SK-N-SH (cell line): ENCODE results near the gene CENPP. TPM values are rescaled to one million over a fixed set of nuclear protein-coding genes. Genes with fewer than 3 reads are reported as not detected.

Experiments used
- CTCF ChIA-PET: fragments of 300-600, 350-600 bp; formaldehyde crosslinking; extraction: SDS; loops from one replicate; lab custom pipeline; 2021; lab: Yijun Ruan, JAX
- POLR2A ChIA-PET: fragments of 350-600 bp; sonication (Branson Sonifier 250); formaldehyde crosslinking; extraction: SDS; loops from one replicate; lab custom pipeline; 2020; ENCODE audit warnings: antibody characterized with exemption, inconsistent platforms; lab: Yijun Ruan, JAX
- DNase-seq: peaks from one replicate; pipeline ENCODE4 v3.0.0; 2012
- H2AFZ ChIP-seq: fragments of 200-600 bp; sonication (generic); 2 replicates; pipeline ENCODE4 v1.8.1; 2016; ENCODE audit warnings: antibody characterized with exemption, mild to moderate bottlenecking, low read depth
- H3F3A ChIP-seq: fragments of 200-600 bp; sonication (generic); replicated peaks from 2 replicates; pipeline ENCODE3; 2016; ENCODE audit warnings: antibody characterized with exemption, mild to moderate bottlenecking; ENCODE audit not compliant: insufficient read depth
- H3K27ac ChIP-seq, 2 experiments: fragments of 200-500 bp in 1 of 2; fragments of 200-600 bp in 1 of 2; sonication (Bioruptor generic) in 1 of 2; sonication (generic), shearing (Covaris generic) in 1 of 2; 2 replicates each; pipeline versions ENCODE4 v1.5.1 to v1.6.1; 2014 to 2016; ENCODE audit warnings: low read depth in 2 of 2, inconsistent platforms in 1 of 2, low read length in 1 of 2, mild to moderate bottlenecking in 1 of 2, mixed read lengths in 1 of 2
- H3K27me3 ChIP-seq: fragments of 200-600 bp; sonication (generic), shearing (Covaris generic); 2 replicates; pipeline ENCODE4 v1.6.1; 2016; ENCODE audit warnings: mixed run types; ENCODE audit not compliant: insufficient read depth
- H3K36me3 ChIP-seq, 2 experiments: fragments of 200-500 bp in 1 of 2; fragments of 200-600 bp in 1 of 2; sonication (Bioruptor generic) in 1 of 2; sonication (generic) in 1 of 2; replicated peaks in 1 of 2; 2 replicates each; pipeline versions ENCODE3 to v1.5.1; 2014 to 2016; ENCODE audit warnings: low read length in 1 of 2, mild to moderate bottlenecking in 1 of 2; ENCODE audit not compliant: insufficient read depth in 2 of 2, control insufficient read depth in 1 of 2
- H3K4me1 ChIP-seq, 2 experiments: fragments of 200-500 bp in 1 of 2; fragments of 200-600 bp in 1 of 2; sonication (Bioruptor generic) in 1 of 2; sonication (generic), shearing (Covaris generic) in 1 of 2; 2 replicates each; pipeline versions ENCODE4 v1.5.1 to v1.6.1; 2014 to 2016; ENCODE audit warnings: low read depth in 1 of 2, low read length in 1 of 2, mixed run types in 1 of 2; ENCODE audit not compliant: insufficient read depth in 2 of 2, control insufficient read depth in 1 of 2
- H3K4me2 ChIP-seq: fragments of 200-600 bp; sonication (generic), shearing (Covaris generic); 2 replicates; pipeline ENCODE4 v1.6.1; 2017; ENCODE audit warnings: mixed run types
- H3K4me3 ChIP-seq, 2 experiments: fragments of 200-500 bp in 1 of 2; fragments of 200-600 bp in 1 of 2; sonication (Bioruptor generic) in 1 of 2; sonication (generic), shearing (Covaris generic) in 1 of 2; 2 replicates each; pipeline versions ENCODE4 v1.5.1 to v1.8.1; 2014 to 2016; ENCODE audit warnings: low read depth in 2 of 2, inconsistent platforms in 1 of 2, low read length in 1 of 2, mild to moderate bottlenecking in 1 of 2, mixed read lengths in 1 of 2, moderate library complexity in 1 of 2
- H3K79me2 ChIP-seq: fragments of 200-600 bp; sonication (generic); 2 replicates; pipeline ENCODE4 v1.8.1; 2017; ENCODE audit warnings: mild to moderate bottlenecking; ENCODE audit not compliant: insufficient read depth
- H3K9ac ChIP-seq: fragments of 200-600 bp; sonication (generic); 2 replicates; pipeline ENCODE4 v1.6.1; 2017; ENCODE audit warnings: mixed run types
- H3K9me2 ChIP-seq: fragments of 200-600 bp; sonication (generic); 2 replicates; pipeline ENCODE4 v1.6.1; 2017; ENCODE audit warnings: mixed run types
- H3K9me3 ChIP-seq: fragments of 200-600 bp; sonication (generic); 2 replicates; pipeline ENCODE4 v1.6.1; 2017; ENCODE audit warnings: mixed run types, mild to moderate bottlenecking, moderate library complexity
- H4K20me1 ChIP-seq: fragments of 200-600 bp; sonication (generic); 2 replicates; pipeline ENCODE4 v1.6.1; 2017; ENCODE audit warnings: mild to moderate bottlenecking, mixed run types; ENCODE audit not compliant: insufficient read depth
- CHD2 ChIP-seq: fragments of 150-350 bp; IDR thresholded peaks from 2 replicates; pipeline ENCODE4 v1.6.1; 2018; ENCODE audit warnings: low read length; ENCODE audit not compliant: partially characterized antibody
- ELF1 ChIP-seq: IDR thresholded peaks from 2 replicates; pipeline ENCODE4 v1.4.0; 2012
- EP300 ChIP-seq, 2 experiments: IDR thresholded peaks; 2 replicates each; pipeline versions ENCODE4 v1.4.0 to v1.6.1; 2012; ENCODE audit warnings: borderline replicate concordance in 1 of 2, low read depth in 1 of 2, low read length in 1 of 2
- FOXM1 ChIP-seq: IDR thresholded peaks from 2 replicates; pipeline ENCODE4 v1.4.0; 2012; ENCODE audit warnings: low read depth, mild to moderate bottlenecking
- GABPA ChIP-seq: IDR thresholded peaks from 2 replicates; pipeline ENCODE4 v1.4.0; 2012; ENCODE audit warnings: low read depth, mild to moderate bottlenecking
- GATA2 ChIP-seq: sonication (generic); formaldehyde crosslinking; IDR thresholded peaks from 2 replicates; pipeline ENCODE4 v1.5.0; 2020; ENCODE audit warnings: mild to moderate bottlenecking, missing genetic modification reagents
- JUND ChIP-seq: IDR thresholded peaks from 2 replicates; pipeline ENCODE4 v1.4.0; 2012
- MEF2A ChIP-seq: IDR thresholded peaks from 2 replicates; pipeline ENCODE4 v1.4.0; 2012; ENCODE audit warnings: low read depth, borderline replicate concordance
- MXI1 ChIP-seq: IDR thresholded peaks from 2 replicates; pipeline ENCODE4 v1.6.1; 2012; ENCODE audit warnings: mild to moderate bottlenecking, low read depth, low read length, improper control_type of control experiment
- RFX5 ChIP-seq: IDR thresholded peaks from 2 replicates; pipeline ENCODE4 v1.6.1; 2012; ENCODE audit warnings: mild to moderate bottlenecking, improper control_type of control experiment, low read length
- TAF1 ChIP-seq: IDR thresholded peaks from 2 replicates; pipeline ENCODE4 v1.6.1; 2012; ENCODE audit warnings: low read depth, mild to moderate bottlenecking, low read length, moderate library complexity, borderline replicate concordance
- TEAD4 ChIP-seq: IDR thresholded peaks from 2 replicates; pipeline ENCODE4 v1.4.0; 2012; ENCODE audit warnings: mild to moderate bottlenecking, borderline replicate concordance; ENCODE audit not compliant: insufficient read depth
- WGBS: methylation state at CpG from one replicate; pipeline ENCODE4 v1.1.6; 2017; ENCODE audit warnings: low lambda C conversion rate; 5-methylcytosine and 5-hydroxymethylcytosine counted together
- polyA plus RNA-seq, 3 experiments: library from polyadenylated mRNA; depleted of rRNA; stranded (reverse); fragments of >200 nt; gene quantifications; 2 replicates each; pipeline ENCODE4 v1.2.3, GENCODE V29; 2012
- TF ChIP-seq, protein P1 (sequence below): fragments of 150-350 bp; IDR thresholded peaks from 2 replicates; pipeline ENCODE4 v1.6.1; 2017; ENCODE audit warnings: antibody characterized with exemption, low read length, low read depth, borderline replicate concordance
- TF ChIP-seq, protein P2 (sequence below): fragments of 150-350 bp; IDR thresholded peaks from 2 replicates; pipeline ENCODE4 v1.6.1; 2016; ENCODE audit warnings: mild to moderate bottlenecking, low read depth, low read length

The CENPP gene
- polyA plus RNA-seq, 1 of the 3 experiments (the other 2 are of a cell fraction) = 1.3 TPM

DNA sequence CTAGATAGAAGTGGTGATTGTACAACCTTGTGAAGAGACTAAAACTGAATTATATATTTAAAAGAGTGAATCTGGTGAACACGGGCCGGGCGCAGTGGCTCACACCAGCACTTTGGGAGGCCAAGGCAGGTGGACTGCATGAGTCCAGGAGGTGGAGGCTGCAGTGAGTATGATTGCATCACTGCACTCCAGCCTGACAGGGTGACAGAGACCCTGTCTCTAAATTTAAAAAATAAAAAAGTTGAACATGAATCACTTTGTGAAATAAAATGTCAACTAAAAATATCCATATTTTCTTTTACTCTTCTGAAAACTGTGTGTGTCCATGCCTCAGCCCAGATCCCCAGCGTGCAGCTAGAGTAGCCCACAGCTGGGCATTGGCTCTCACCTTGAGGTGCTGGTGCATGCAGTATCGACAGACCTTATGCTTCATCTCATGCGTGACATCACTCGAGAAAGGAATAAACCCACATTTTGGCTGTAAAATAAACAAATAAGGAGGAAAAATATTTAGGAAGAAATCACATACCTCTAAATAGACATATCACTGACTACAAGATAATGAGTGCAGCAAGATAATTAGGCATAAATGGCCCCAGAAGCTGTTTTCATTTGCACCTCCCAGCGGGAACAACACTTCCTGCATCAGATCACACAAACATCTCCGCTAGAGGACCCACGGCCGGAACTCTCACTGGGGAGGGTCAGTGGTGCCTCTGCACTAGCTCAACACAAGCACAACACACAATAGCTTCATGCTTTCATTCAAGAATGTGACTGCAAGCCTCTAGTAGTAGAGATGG lies 322.1 kb downstream of the CENPP start:
- ChIA-PET CTCF (interaction anchor here (0.9 to 2.0 kb wide), 8 partner anchors 10 to 315 kb away, joined by 3 to 13 read pairs (median 4); partner anchors contain the start of gene IPPK), POLR2A (no interaction called here)
- TF ChIP-seq TEAD4 (no peak), FOXM1 (no peak), MXI1 (no peak), MEF2A (no peak), GATA2 (CRISPR knock-in tag) (no peak), GABPA (no peak), JUND (no peak), EP300 (IDR thresholded peaks at IDR 0.05; ENCODE audit: borderline replicate concordance in 1 of 2, low read depth in 1 of 2, low read length in 1 of 2) (no peak), TAF1 (no peak)
- TF ChIP-seq, protein P1, sequence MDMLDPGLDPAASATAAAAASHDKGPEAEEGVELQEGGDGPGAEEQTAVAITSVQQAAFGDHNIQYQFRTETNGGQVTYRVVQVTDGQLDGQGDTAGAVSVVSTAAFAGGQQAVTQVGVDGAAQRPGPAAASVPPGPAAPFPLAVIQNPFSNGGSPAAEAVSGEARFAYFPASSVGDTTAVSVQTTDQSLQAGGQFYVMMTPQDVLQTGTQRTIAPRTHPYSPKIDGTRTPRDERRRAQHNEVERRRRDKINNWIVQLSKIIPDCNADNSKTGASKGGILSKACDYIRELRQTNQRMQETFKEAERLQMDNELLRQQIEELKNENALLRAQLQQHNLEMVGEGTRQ = no peak
- TF ChIP-seq, protein P2, sequence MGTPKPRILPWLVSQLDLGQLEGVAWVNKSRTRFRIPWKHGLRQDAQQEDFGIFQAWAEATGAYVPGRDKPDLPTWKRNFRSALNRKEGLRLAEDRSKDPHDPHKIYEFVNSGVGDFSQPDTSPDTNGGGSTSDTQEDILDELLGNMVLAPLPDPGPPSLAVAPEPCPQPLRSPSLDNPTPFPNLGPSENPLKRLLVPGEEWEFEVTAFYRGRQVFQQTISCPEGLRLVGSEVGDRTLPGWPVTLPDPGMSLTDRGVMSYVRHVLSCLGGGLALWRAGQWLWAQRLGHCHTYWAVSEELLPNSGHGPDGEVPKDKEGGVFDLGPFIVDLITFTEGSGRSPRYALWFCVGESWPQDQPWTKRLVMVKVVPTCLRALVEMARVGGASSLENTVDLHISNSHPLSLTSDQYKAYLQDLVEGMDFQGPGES = no peak
- no peaks in the 10 kb centered on the region for H3K9me3 ChIP-seq
- H3F3A ChIP-seq = no peaks in the 10 kb centered on the region
- peaks cover 22% of the 10 kb centered on the region; the same call in 1 of the 2 replicates for H3K79me2 ChIP-seq
- DNase-seq = no peak
- peak overlapping the region in 1 of 2 experiments; percentile 80; a peak in 2 of 4 replicates for H3K27ac ChIP-seq
- no peak overlapping the region for H3K4me2 ChIP-seq
- H3K36me3 ChIP-seq = peaks cover 50 to 65% of the 10 kb centered on the region in 2 experiments
- no peak overlapping the region for H3K4me3 ChIP-seq
- no peaks in the 10 kb centered on the region for H3K9me2 ChIP-seq
- 96% methylated on average over 11 of the region's 11 CpGs for WGBS
- H2AFZ ChIP-seq = no peak overlapping the region
- H4K20me1 ChIP-seq = no peaks in the 10 kb centered on the region
- no peaks in the 10 kb centered on the region for H3K27me3 ChIP-seq
- H3K9ac ChIP-seq = no peak overlapping the region
- peaks cover 0 to 39% of the 10 kb centered on the region in 2 experiments; a peak in 1 of 4 replicates for H3K4me1 ChIP-seq

GRCh38 chr9:92648474-92648971 lies 322.8 kb downstream of the CENPP start:
- no peaks in the 10 kb centered on the region for H4K20me1 ChIP-seq
- no peaks in the 10 kb centered on the region for H3K27me3 ChIP-seq
- H3K4me2 ChIP-seq = no peak overlapping the region
- no peaks in the 10 kb centered on the region for H3K9me2 ChIP-seq
- H3K4me3 ChIP-seq = no peak overlapping the region
- peak; percentile 61 for DNase-seq
- H3K4me1 ChIP-seq = peaks cover 0 to 39% of the 10 kb centered on the region in 2 experiments; a peak in 1 of 4 replicates
- CTCF ChIA-PET = interaction anchor here (0.8 to 2.0 kb wide), 9 partner anchors 10 to 509 kb away, joined by 3 to 13 read pairs (median 4); partner anchors contain the start of gene IPPK
- no peak overlapping the region for H3K9ac ChIP-seq
- peaks cover 27% of the 10 kb centered on the region; the same call in 1 of the 2 replicates for H3K79me2 ChIP-seq
- peaks cover 45 to 59% of the 10 kb centered on the region in 2 experiments for H3K36me3 ChIP-seq
- no peaks in the 10 kb centered on the region for H3K9me3 ChIP-seq
- H3K27ac ChIP-seq = peak overlapping the region in 1 of 2 experiments; percentile 80; a peak in 2 of 4 replicates
- POLR2A ChIA-PET = no interaction called here
- WGBS = 80% methylated on average over 1 of the region's 6 CpGs
- no peaks in the 10 kb centered on the region for H3F3A ChIP-seq
- TF ChIP-seq RFX5 = no peak
- peak; percentile 49 for TF ChIP-seq CHD2
- peak; percentile 31; the same call in 1 of the 2 replicates for TF ChIP-seq MXI1
- TF ChIP-seq GATA2 (CRISPR knock-in tag) = 0 out of 2 replicates have a peak, but pooled peaks have one; percentile 46
- TF ChIP-seq ELF1 = no peak
- TF ChIP-seq, all 33 proteins: peak for 3
- H2AFZ ChIP-seq = no peak overlapping the region
